ENCODE data around the gene RBM20.

RBM20 gene

GRCh38 chr10:110686949-110687348 is 42.8 kb downstream of the RBM20 start:
- TF ChIP-seq CTCF (IDR thresholded peaks at IDR 0.05; ENCODE audit: unreplicated experiment in 3 of 3), result no peak
- H3K27ac Mint-ChIP-seq, result no peak overlapping the region
- H3K4me3 Mint-ChIP-seq, result no peak overlapping the region
- peaks cover 33% of the 10 kb centered on the region for H3K4me1 Mint-ChIP-seq
- H3K36me3 Mint-ChIP-seq (ENCODE audit: low read depth), result peaks cover 5% of the 10 kb centered on the region
- H3K27me3 Mint-ChIP-seq (ENCODE audit: low read depth), result peaks cover 11% of the 10 kb centered on the region
- peaks cover 4% of the 10 kb centered on the region for H3K9me3 Mint-ChIP-seq

GRCh38 chr10:110687400-110687799 is 43.3 kb downstream of the RBM20 start:
- Mint-ChIP-seq H3K27ac (no peak overlapping the region), H3K27me3 (ENCODE audit: low read depth) (peaks cover 11% of the 10 kb centered on the region), H3K4me3 (no peak overlapping the region), H3K9me3 (peaks cover 5% of the 10 kb centered on the region), H3K36me3 (ENCODE audit: low read depth) (peaks cover 8% of the 10 kb centered on the region), H3K4me1 (peaks cover 31% of the 10 kb centered on the region)
- no peak for TF ChIP-seq CTCF (IDR thresholded peaks at IDR 0.05; ENCODE audit: unreplicated experiment in 3 of 3)

GRCh38 chr10:110691139-110691538 is 47.0 kb downstream of the RBM20 start:
- Mint-ChIP-seq H3K9me3 (peaks cover 14% of the 10 kb centered on the region), H3K36me3 (ENCODE audit: low read depth) (peaks cover 12% of the 10 kb centered on the region), H3K27ac (no peak overlapping the region), H3K27me3 (ENCODE audit: low read depth) (no peaks in the 10 kb centered on the region), H3K4me1 (peaks cover 17% of the 10 kb centered on the region), H3K4me3 (no peak overlapping the region)
- no peak for TF ChIP-seq CTCF (IDR thresholded peaks at IDR 0.05; ENCODE audit: unreplicated experiment in 3 of 3)

- H3K27me3 Mint-ChIP-seq (ENCODE audit: low read depth), result no peaks in the 10 kb centered on the region
- H3K9me3 Mint-ChIP-seq, result peaks cover 14% of the 10 kb centered on the region
- peaks cover 21% of the 10 kb centered on the region for H3K4me1 Mint-ChIP-seq
- H3K27ac Mint-ChIP-seq, result peak overlapping the region in 1 of 3 experiments; percentile 45
- no peak for TF ChIP-seq CTCF (IDR thresholded peaks at IDR 0.05; ENCODE audit: unreplicated experiment in 3 of 3)
- no peak overlapping the region for H3K4me3 Mint-ChIP-seq
- H3K36me3 Mint-ChIP-seq (ENCODE audit: low read depth), result peaks cover 12% of the 10 kb centered on the region
Measured at GRCh38 chr10:110694263-110694662, 50.1 kb downstream of the RBM20 start.

GRCh38 chr10:110694820-110695538 is 50.8 kb downstream of the RBM20 start:
- TF ChIP-seq CTCF (IDR thresholded peaks at IDR 0.05; ENCODE audit: unreplicated experiment in 3 of 3), result no peak
- Mint-ChIP-seq H3K36me3 (ENCODE audit: low read depth) (peaks cover 12% of the 10 kb centered on the region), H3K27ac (peak overlapping the region; percentile 30 to 61 (median 45)), H3K4me3 (no peak overlapping the region), H3K27me3 (ENCODE audit: low read depth) (no peaks in the 10 kb centered on the region), H3K9me3 (peaks cover 14% of the 10 kb centered on the region), H3K4me1 (peaks cover 25% of the 10 kb centered on the region)

GRCh38 chr10:110695539-110695886 is 51.4 kb downstream of the RBM20 start:
- no peaks in the 10 kb centered on the region for H3K27me3 Mint-ChIP-seq (ENCODE audit: low read depth)
- H3K4me1 Mint-ChIP-seq, result peaks cover 29% of the 10 kb centered on the region
- TF ChIP-seq CTCF (IDR thresholded peaks at IDR 0.05; ENCODE audit: unreplicated experiment in 3 of 3), result no peak
- H3K36me3 Mint-ChIP-seq (ENCODE audit: low read depth), result peaks cover 12% of the 10 kb centered on the region
- H3K4me3 Mint-ChIP-seq, result no peak overlapping the region
- peaks cover 14% of the 10 kb centered on the region for H3K9me3 Mint-ChIP-seq
- peak overlapping the region in 2 of 3 experiments; percentile 30 to 61 for H3K27ac Mint-ChIP-seq
